RWPE1 (cell line): ENCODE results near the gene CYB5D1.

Source experiments
- CTCF ChIA-PET: fragments of 350-600 bp; sonication (Branson Sonifier 250); formaldehyde crosslinking; extraction: SDS; loops from one replicate; lab custom pipeline; 2021; lab: Yijun Ruan, JAX
- POLR2A ChIA-PET: fragments of 400-600 bp; formaldehyde crosslinking; extraction: SDS; loops from one replicate; lab custom pipeline; 2020; ENCODE audit warnings: antibody characterized with exemption; ENCODE audit not compliant: low non-redundant PET; lab: Yijun Ruan, JAX
- DNase-seq: peaks from one replicate; pipeline ENCODE4 v3.0.0; 2012; ENCODE audit warnings: low spot score
- H3K27ac ChIP-seq: fragments of 450-650 bp; 2 replicates; pipeline ENCODE4 v1.5.1; 2017
- CTCF ChIP-seq: fragments of 450-650 bp; conservative IDR thresholded peaks from 2 replicates; pipeline ENCODE4 v1.5.1; 2017; ENCODE audit warnings: low read depth, mild to moderate bottlenecking

The CYB5D1 gene

GRCh38 chr17:7840441-7840840 lies 17.4 kb upstream of the CYB5D1 start:
- CTCF ChIA-PET = interaction anchor here (0.6 kb wide), 2 partner anchors 149 to 167 kb away, joined by 3 read pairs; no protein-coding TSS in a partner anchor

GRCh38 chr17:7840875-7841274 lies 16.9 kb upstream of the CYB5D1 start:
- no peak for DNase-seq
- CTCF ChIA-PET = interaction anchor here (0.6 kb wide), 2 partner anchors 21 to 148 kb away, joined by 3 read pairs; no protein-coding TSS in a partner anchor
- H3K27ac ChIP-seq = peak overlapping the region; percentile 94
- TF ChIP-seq CTCF = no peak
- POLR2A ChIA-PET = no interaction called here

More at GRCh38 chr17:7840441-7840840, 17.4 kb upstream of the CYB5D1 start:
- POLR2A ChIA-PET = no interaction called here
- no peak overlapping the region for H3K27ac ChIP-seq
- no peak for TF ChIP-seq CTCF
- DNase-seq = no peak

- POLR2A ChIA-PET = no interaction called here
- H3K27ac ChIP-seq = peak overlapping the region; percentile 94
- CTCF ChIA-PET = interaction anchor here (0.6 to 1.3 kb wide), 2 partner anchors 21 to 98 kb away, joined by 3 read pairs; no protein-coding TSS in a partner anchor
- DNase-seq = peak; percentile 81
- peak; percentile 42 for TF ChIP-seq CTCF
Observed at GRCh38 chr17:7841396-7841914, 16.3 kb upstream of the CYB5D1 start.

- peak; percentile 84 for DNase-seq
- ChIA-PET CTCF (interaction anchor here (1.3 kb wide), 1 partner anchor 98 kb away, joined by 3 read pairs; no protein-coding TSS in a partner anchor), POLR2A (interaction anchor here (1.5 kb wide), 1 partner anchor 9 kb away, joined by 5 read pairs; no protein-coding TSS in a partner anchor)
- H3K27ac ChIP-seq = peak overlapping the region; percentile 94
- no peak for TF ChIP-seq CTCF
Observed at GRCh38 chr17:7841915-7842379, 15.9 kb upstream of the CYB5D1 start.

GRCh38 chr17:7842380-7843256 lies 15.2 kb upstream of the CYB5D1 start:
- CTCF ChIA-PET = interaction anchor here (0.5 to 1.3 kb wide), 5 partner anchors 9 to 215 kb away, joined by 3 to 5 read pairs (median 3); partner anchors contain the start of gene TP53
- no peak for TF ChIP-seq CTCF
- POLR2A ChIA-PET = interaction anchor here (1.2 to 1.5 kb wide), 2 partner anchors 9 to 14 kb away, joined by 3 to 5 read pairs; partner anchors contain the start of gene NAA38
- H3K27ac ChIP-seq = peak overlapping the region; percentile 94
- DNase-seq = no peak

GRCh38 chr17:7843257-7843535 lies 14.6 kb upstream of the CYB5D1 start:
- ChIA-PET CTCF (interaction anchor here (0.5 to 1.2 kb wide), 4 partner anchors 10 to 214 kb away, joined by 3 to 5 read pairs (median 4); partner anchors contain the start of gene TP53), POLR2A (interaction anchor here (1.2 to 1.5 kb wide), 2 partner anchors 8 to 14 kb away, joined by 3 to 5 read pairs; partner anchors contain the start of gene NAA38)
- no peak for DNase-seq
- H3K27ac ChIP-seq = peak overlapping the region; percentile 94
- TF ChIP-seq CTCF = no peak
